ENCODE results near the gene ALDH1A3. TPM values are rescaled to one million over a fixed set of nuclear protein-coding genes. Genes with fewer than 3 reads are reported as not detected.

The ALDH1A3 gene
- total and polyA plus RNA-seq, 11 donors: 0.82 to 37.1 (median 4.7) TPM

DNA sequence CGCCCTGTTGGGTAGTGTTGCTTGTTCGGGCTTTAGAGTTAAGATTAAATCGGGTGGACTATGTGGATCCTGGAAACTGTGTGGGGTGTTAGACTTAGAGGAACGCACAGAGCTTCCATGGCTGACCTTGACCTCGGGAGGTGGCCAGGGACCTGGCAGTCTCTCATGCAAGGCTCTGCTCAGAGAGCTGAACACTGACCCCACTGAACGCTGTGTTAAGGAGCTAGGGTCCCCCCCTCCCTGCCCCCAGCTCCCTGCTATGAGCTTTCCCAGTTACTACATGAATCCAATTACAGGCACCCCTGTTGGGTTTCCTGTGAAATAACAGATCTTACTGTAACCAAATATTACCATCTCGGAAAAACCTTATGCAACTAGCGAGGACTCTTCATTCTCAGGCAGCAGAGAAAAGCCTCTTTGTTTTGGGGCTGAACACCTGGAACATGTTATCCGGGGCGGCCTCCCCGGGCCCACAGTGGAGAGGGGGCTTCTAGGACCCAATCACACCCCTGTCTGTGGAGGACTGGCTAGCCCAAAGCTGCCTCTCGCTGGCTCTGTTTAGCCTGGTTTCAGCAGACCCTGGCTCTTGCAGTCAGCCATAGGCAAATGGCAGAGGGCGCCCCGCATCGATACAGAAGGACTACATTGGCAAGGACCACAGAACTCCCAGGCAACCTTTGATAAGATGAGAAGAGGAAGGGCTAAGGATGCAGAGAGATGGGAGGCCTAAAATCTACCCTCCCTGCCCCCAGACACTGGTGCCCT, 25.8 kb upstream of the ALDH1A3 start:
- Histone ChIP-seq H3K27me3 (peaks cover 0 to 15% (median 8%) of the 10 kb centered on the region in 9 donors), H3K27ac (no peak overlapping the region), H3K9me3 (no peaks in the 10 kb centered on the region), H3K4me3 (no peak overlapping the region), H3K36me3 (no peaks in the 10 kb centered on the region), H3K4me1 (peaks cover 0 to 7% (median 0%) of the 10 kb centered on the region in 12 donors)
- TF ChIP-seq, protein P1, sequence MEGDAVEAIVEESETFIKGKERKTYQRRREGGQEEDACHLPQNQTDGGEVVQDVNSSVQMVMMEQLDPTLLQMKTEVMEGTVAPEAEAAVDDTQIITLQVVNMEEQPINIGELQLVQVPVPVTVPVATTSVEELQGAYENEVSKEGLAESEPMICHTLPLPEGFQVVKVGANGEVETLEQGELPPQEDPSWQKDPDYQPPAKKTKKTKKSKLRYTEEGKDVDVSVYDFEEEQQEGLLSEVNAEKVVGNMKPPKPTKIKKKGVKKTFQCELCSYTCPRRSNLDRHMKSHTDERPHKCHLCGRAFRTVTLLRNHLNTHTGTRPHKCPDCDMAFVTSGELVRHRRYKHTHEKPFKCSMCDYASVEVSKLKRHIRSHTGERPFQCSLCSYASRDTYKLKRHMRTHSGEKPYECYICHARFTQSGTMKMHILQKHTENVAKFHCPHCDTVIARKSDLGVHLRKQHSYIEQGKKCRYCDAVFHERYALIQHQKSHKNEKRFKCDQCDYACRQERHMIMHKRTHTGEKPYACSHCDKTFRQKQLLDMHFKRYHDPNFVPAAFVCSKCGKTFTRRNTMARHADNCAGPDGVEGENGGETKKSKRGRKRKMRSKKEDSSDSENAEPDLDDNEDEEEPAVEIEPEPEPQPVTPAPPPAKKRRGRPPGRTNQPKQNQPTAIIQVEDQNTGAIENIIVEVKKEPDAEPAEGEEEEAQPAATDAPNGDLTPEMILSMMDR (IDR thresholded peaks at IDR 0.05): no peak
- no peak for TF ChIP-seq POLR2A (IDR thresholded peaks at IDR 0.05)
- no peak for ATAC-seq
- intact Hi-C loops (cut with DNase I): no loop called here
- 78 to 91% (median 85%) methylated on average over 15 of the region's 15 CpGs for WGBS, 4 donors
- DNase-seq: no peak

DNA sequence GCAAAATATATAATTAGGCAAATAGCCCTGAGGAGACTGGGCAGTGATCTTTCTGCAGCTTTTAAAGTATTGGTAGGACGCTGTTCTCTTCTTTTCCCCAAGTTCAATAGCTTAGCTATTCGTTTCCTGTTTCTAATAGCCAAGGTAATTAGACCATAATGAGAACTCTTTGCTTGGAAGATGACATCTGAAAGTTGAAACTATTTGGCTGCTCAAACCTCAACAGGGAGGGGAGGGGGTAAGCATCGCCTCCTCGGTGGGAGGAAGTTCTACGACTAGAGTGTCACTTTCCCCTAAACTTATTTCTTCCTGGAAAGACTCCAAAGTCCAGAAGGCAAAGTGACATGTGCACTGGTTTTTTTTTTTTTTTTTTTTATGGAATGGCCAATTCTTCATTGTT, 22.8 kb upstream of the ALDH1A3 start:
- DNase-seq (no peak), ATAC-seq (no peak)
- Histone ChIP-seq H3K27me3 (peaks cover 0 to 3% (median 0%) of the 10 kb centered on the region in 9 donors), H3K9me3 (peaks cover 0 to 8% (median 0%) of the 10 kb centered on the region in 12 donors), H3K27ac (no peak overlapping the region), H3K4me1 (no peaks in the 10 kb centered on the region), H3K4me3 (no peak overlapping the region), H3K36me3 (no peaks in the 10 kb centered on the region)
- no peak for TF ChIP-seq POLR2A (IDR thresholded peaks at IDR 0.05)
- TF ChIP-seq, protein P1 (IDR thresholded peaks at IDR 0.05): no peak
- intact Hi-C loops (cut with DNase I): loop anchor here in 1 of 10 donors (5.0 kb wide), 1 partner anchor 225 kb away; no protein-coding TSS in a partner anchor
- 34 to 44% (median 37%) methylated on average over 5 of the region's 5 CpGs for WGBS, 4 donors

DNA sequence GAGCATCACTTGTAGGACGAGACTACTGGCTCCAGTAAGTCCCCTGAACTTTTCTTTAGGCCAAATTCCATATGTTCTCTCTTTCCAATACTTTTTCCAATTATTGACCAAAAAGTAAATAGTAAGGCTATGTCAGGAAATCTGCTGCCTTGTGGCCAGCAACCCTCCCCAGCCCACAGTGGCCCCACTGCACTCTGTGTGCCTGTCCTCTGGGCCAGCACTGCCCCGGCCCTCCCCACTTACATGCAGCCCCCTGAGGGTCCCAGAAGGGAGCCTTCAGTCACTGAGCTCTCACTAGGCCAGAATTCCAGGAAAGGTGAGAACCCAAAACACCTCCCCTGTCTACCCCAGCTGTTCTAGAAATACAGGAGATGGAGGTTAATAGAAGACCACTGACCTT, 21.3 kb upstream of the ALDH1A3 start:
- DNase-seq: no peak
- peaks cover 0 to 3% (median 0%) of the 10 kb centered on the region in 12 donors for H3K4me1 ChIP-seq
- TF ChIP-seq, protein P1 (IDR thresholded peaks at IDR 0.05): no peak
- TF ChIP-seq POLR2A (IDR thresholded peaks at IDR 0.05): no peak
- no peak for ATAC-seq
- intact Hi-C loops (cut with DNase I): loop anchor here in 1 of 10 donors (5.0 kb wide), 1 partner anchor 226 kb away; no protein-coding TSS in a partner anchor
- H3K36me3 ChIP-seq: no peaks in the 10 kb centered on the region
- H3K4me3 ChIP-seq: no peak overlapping the region
- H3K27ac ChIP-seq: no peak overlapping the region
- WGBS, 4 donors: 78 to 83% (median 81%) methylated on average over 2 of the region's 2 CpGs
- H3K9me3 ChIP-seq: peaks cover 0 to 8% (median 0%) of the 10 kb centered on the region in 12 donors
- peaks cover 0 to 3% (median 0%) of the 10 kb centered on the region in 9 donors for H3K27me3 ChIP-seq

DNA sequence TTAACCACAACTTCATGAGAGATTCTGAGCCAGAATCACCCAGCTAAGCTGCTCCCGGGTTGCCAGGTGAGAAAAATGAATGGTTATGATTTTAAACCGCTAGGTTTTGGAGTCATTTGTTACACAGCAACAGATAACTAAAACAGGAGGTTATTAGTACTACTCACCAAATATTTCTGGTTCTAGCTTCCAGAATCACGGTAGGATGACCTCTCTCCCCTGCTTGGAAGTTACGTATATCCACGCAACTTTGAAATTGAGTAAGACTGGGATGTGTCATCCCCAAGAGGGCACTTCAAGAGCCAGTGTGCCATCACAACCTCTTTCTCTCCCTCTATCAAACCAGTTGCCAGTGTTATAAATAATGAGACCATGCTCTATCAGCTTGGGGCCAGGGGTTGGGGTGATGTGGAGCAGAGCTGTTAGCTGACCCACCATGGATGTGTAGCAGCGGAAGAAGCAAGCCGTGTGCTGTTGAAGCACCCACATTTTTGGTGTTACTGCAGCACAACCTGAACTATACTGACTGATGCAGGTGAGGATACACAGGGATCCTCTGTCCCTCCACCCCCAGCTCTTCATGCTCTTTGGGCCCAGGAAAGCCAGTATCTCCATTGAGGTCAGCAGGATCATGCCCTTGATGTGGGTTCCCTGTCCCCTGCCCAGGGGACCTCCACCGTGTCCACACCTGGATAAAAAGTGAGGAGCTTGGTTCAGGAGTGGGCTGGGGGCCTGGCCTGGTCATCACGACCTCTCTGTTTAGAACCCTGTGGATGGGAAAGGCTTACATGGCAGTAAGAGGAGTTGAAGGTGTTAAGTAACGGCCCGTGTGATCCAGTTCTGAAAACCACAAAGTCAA, 19.4 kb upstream of the ALDH1A3 start:
- 87 to 94% (median 92%) methylated on average over 11 of the region's 11 CpGs for WGBS, 4 donors
- H3K4me3 ChIP-seq: no peak overlapping the region
- H3K9me3 ChIP-seq: peaks cover 0 to 8% (median 0%) of the 10 kb centered on the region in 12 donors
- no peaks in the 10 kb centered on the region for H3K36me3 ChIP-seq
- intact Hi-C loops (cut with DNase I): loop anchor here in 2 of 10 donors (5.0 to 10.0 kb wide), 2 partner anchors 145 to 228 kb away; no protein-coding TSS in a partner anchor
- H3K27ac ChIP-seq: no peak overlapping the region
- DNase-seq: no peak
- peaks cover 0 to 3% (median 0%) of the 10 kb centered on the region in 9 donors for H3K27me3 ChIP-seq
- H3K4me1 ChIP-seq: peaks cover 0 to 5% (median 0%) of the 10 kb centered on the region in 12 donors
- no peak for TF ChIP-seq POLR2A (IDR thresholded peaks at IDR 0.05)
- TF ChIP-seq, protein P1 (IDR thresholded peaks at IDR 0.05): no peak
- no peak for ATAC-seq
